CD14-positive monocyte (primary cell): ENCODE measurements around the gene UROC1. TPM values are rescaled to one million over a fixed set of nuclear protein-coding genes. Genes with fewer than 3 reads are reported as not detected.

Experiments
- DNase-seq, 3 donors: peaks; one replicate each; pipeline ENCODE4 v3.0.0-alpha.2; 2011 to 2022
- H2AFZ ChIP-seq: 2 replicates; pipeline ENCODE4 v1.6.0; 2012; ENCODE audit warnings: mild to moderate bottlenecking, low read depth, low read length, inconsistent platforms; ENCODE audit not compliant: insufficient read depth, poor library complexity, severe bottlenecking
- H3K27ac ChIP-seq, 2 donors: 1 replicate in 1 of 2; 2 replicates in 1 of 2; pipeline ENCODE4 v1.5.1; 2012 to 2013; ENCODE audit warnings: low read length in 2 of 2, control low read depth in 1 of 2, inconsistent platforms in 1 of 2, low read depth in 1 of 2, mild to moderate bottlenecking in 1 of 2
- H3K27me3 ChIP-seq, 2 donors: one replicate each; pipeline versions ENCODE4 v1.6.0 to v1.6.1; 2011 to 2013; ENCODE audit warnings: low read length in 2 of 2; ENCODE audit not compliant: control insufficient read depth in 2 of 2, insufficient read depth in 2 of 2
- H3K36me3 ChIP-seq, 2 donors: replicated peaks in 1 of 2; 1 replicate in 1 of 2; 2 replicates in 1 of 2; pipeline versions ENCODE4 v1.5.1 to v1.6.1; 2012 to 2013; ENCODE audit warnings: low read length in 2 of 2, control low read depth in 1 of 2, inconsistent platforms in 1 of 2, mild to moderate bottlenecking in 1 of 2; ENCODE audit not compliant: insufficient read depth in 2 of 2, control insufficient read depth in 1 of 2
- H3K4me1 ChIP-seq, 2 donors: 1 replicate in 1 of 2; 2 replicates in 1 of 2; pipeline versions ENCODE4 v1.5.1 to v1.6.1; 2012 to 2013; ENCODE audit warnings: low read length in 2 of 2, control low read depth in 1 of 2, inconsistent platforms in 1 of 2, mild to moderate bottlenecking in 1 of 2, moderate library complexity in 1 of 2; ENCODE audit not compliant: insufficient read depth in 2 of 2, control insufficient read depth in 1 of 2
- H3K4me2 ChIP-seq: replicated peaks from 2 replicates; pipeline ENCODE3; 2012; ENCODE audit warnings: low read length, moderate library complexity, mild to moderate bottlenecking; ENCODE audit not compliant: poor library complexity, severe bottlenecking; ENCODE audit errors: extremely low read depth
- H3K4me3 ChIP-seq, 3 experiments: fragments of 200-600 bp in 1 of 3; sonication (generic) in 1 of 3; replicated peaks in 1 of 3; 1 replicate in 2 of 3; 2 replicates in 1 of 3; pipeline ENCODE4 v1.5.1; 2011 to 2013; ENCODE audit warnings: low read length in 3 of 3, mild to moderate bottlenecking in 3 of 3, control low read depth in 2 of 3, low read depth in 2 of 3, inconsistent platforms in 1 of 3, moderate library complexity in 1 of 3
- H3K79me2 ChIP-seq: 2 replicates; pipeline ENCODE4 v1.6.0; 2012; ENCODE audit warnings: mild to moderate bottlenecking, control low read depth, inconsistent platforms, low read length, moderate library complexity; ENCODE audit not compliant: insufficient read depth
- H3K9ac ChIP-seq: 2 replicates; pipeline ENCODE4 v1.6.0; 2017; ENCODE audit warnings: low read length, mild to moderate bottlenecking; ENCODE audit not compliant: insufficient read depth, poor library complexity, severe bottlenecking
- H3K9me3 ChIP-seq, 2 donors: replicated peaks in 1 of 2; 1 replicate in 1 of 2; 2 replicates in 1 of 2; pipeline versions ENCODE4 v1.5.1 to v1.6.1; 2012 to 2013; ENCODE audit warnings: low read length in 2 of 2, control low read depth in 1 of 2; ENCODE audit not compliant: control insufficient read depth in 1 of 2, insufficient read depth in 1 of 2
- H4K20me1 ChIP-seq: 2 replicates; pipeline ENCODE4 v1.6.0; 2012; ENCODE audit warnings: mild to moderate bottlenecking, low read length, control low read depth, moderate library complexity; ENCODE audit not compliant: insufficient read depth
- H3K27ac Mint-ChIP-seq, 7 donors: one replicate each; pipeline ENCODE4 v1.8.0; 2020; ENCODE audit warnings: mild to moderate bottlenecking in 7 of 7, mixed read lengths in 7 of 7, moderate library complexity in 6 of 7, inconsistent platforms in 2 of 7
- H3K27me3 Mint-ChIP-seq, 3 donors: one replicate each; pipeline ENCODE4 v1.8.0; 2021 to 2022; ENCODE audit warnings: low read depth in 3 of 3, mild to moderate bottlenecking in 3 of 3, mixed read lengths in 3 of 3, moderate library complexity in 3 of 3, inconsistent platforms in 1 of 3
- H3K36me3 Mint-ChIP-seq, 2 donors: one replicate each; pipeline ENCODE4 v1.8.0; 2020; ENCODE audit warnings: mixed read lengths in 2 of 2, inconsistent platforms in 1 of 2, mild to moderate bottlenecking in 1 of 2
- H3K4me1 Mint-ChIP-seq: one replicate; pipeline ENCODE4 v1.8.0; 2020; ENCODE audit warnings: mild to moderate bottlenecking, mixed read lengths
- H3K4me3 Mint-ChIP-seq, 2 donors: one replicate each; pipeline ENCODE4 v1.8.0; 2020; ENCODE audit warnings: mild to moderate bottlenecking in 2 of 2, mixed read lengths in 2 of 2, moderate library complexity in 1 of 2
- H3K9me3 Mint-ChIP-seq, 7 donors: one replicate each; pipeline ENCODE4 v1.8.0; 2020 to 2022; ENCODE audit warnings: mixed read lengths in 7 of 7, mild to moderate bottlenecking in 6 of 7, moderate library complexity in 6 of 7, inconsistent platforms in 2 of 7
- WGBS: methylation state at CpG from one replicate; pipeline ENCODE4 v1.1.5; 2013; ENCODE audit warnings: missing lambda C conversion rate; ENCODE audit not compliant: insufficient coverage; 5-methylcytosine and 5-hydroxymethylcytosine counted together
- intact Hi-C, 2 donors: fragments of 100-400 bp; cut with micrococcal nuclease; formaldehyde crosslinking; loops; one replicate each; pipeline versions ENCODE4 v1.15.0 to v1.15.1; 2023
- polyA plus RNA-seq, 3 donors: library from polyadenylated mRNA; depleted of rRNA in 1 of 3; unstranded in 2 of 3; stranded (reverse) in 1 of 3; fragments of 300-500 nt in 2 of 3; fragments of >200 nt in 1 of 3; fragmentation: Illumina TruSeq in 2 of 3; gene quantifications; 1 replicate in 2 of 3; 2 replicates in 1 of 3; pipeline ENCODE4 v1.2.3, GENCODE V29; 2012 to 2021
- TF ChIP-seq, protein P1 (sequence below): fragments of 200-600 bp; IDR thresholded peaks from one replicate; pipeline ENCODE4 v1.8.0; 2022; ENCODE audit warnings: antibody characterized with exemption, mild to moderate bottlenecking

The UROC1 gene
- polyA plus RNA-seq, 3 donors, result not detected

DNA sequence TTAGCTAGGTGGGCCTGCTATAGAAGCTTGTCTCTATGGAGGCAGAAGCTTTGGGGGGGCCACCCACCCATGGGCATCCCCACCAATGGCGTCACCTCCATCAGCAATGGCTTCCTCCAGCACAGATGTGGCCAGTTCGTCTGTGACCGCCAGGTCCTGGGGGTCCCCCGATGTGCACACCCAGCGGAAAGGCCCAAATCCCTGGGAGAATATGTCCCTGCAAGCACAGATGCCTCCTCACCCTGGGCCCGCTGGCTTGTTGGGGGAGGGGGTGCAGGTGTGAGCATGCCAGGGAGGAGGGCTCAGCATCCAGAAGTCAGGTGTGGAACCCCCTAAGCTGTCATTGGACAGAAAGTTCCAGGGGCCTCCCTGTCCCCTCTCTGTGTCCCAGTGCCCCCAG, 19.6 kb downstream of the UROC1 start:
- Mint-ChIP-seq H3K27ac (no peak overlapping the region), H3K36me3 (no peaks in the 10 kb centered on the region), H3K9me3 (no peaks in the 10 kb centered on the region), H3K4me1 (peaks cover 5% of the 10 kb centered on the region), H3K4me3 (no peak overlapping the region), H3K27me3 (peaks cover 0 to 4% (median 4%) of the 10 kb centered on the region in 3 donors)
- DNase-seq, result no peak
- no peak overlapping the region for H3K4me2 ChIP-seq
- WGBS, result 100% methylated on average over 3 of the region's 6 CpGs
- intact Hi-C loops, result no loop called here
- no peaks in the 10 kb centered on the region for H4K20me1 ChIP-seq
- no peak overlapping the region for H3K27ac ChIP-seq
- no peaks in the 10 kb centered on the region for H3K4me1 ChIP-seq
- no peaks in the 10 kb centered on the region for H3K27me3 ChIP-seq
- no peaks in the 10 kb centered on the region for H3K36me3 ChIP-seq
- H3K79me2 ChIP-seq, result no peaks in the 10 kb centered on the region
- no peak overlapping the region for H3K9ac ChIP-seq
- TF ChIP-seq, protein P1, sequence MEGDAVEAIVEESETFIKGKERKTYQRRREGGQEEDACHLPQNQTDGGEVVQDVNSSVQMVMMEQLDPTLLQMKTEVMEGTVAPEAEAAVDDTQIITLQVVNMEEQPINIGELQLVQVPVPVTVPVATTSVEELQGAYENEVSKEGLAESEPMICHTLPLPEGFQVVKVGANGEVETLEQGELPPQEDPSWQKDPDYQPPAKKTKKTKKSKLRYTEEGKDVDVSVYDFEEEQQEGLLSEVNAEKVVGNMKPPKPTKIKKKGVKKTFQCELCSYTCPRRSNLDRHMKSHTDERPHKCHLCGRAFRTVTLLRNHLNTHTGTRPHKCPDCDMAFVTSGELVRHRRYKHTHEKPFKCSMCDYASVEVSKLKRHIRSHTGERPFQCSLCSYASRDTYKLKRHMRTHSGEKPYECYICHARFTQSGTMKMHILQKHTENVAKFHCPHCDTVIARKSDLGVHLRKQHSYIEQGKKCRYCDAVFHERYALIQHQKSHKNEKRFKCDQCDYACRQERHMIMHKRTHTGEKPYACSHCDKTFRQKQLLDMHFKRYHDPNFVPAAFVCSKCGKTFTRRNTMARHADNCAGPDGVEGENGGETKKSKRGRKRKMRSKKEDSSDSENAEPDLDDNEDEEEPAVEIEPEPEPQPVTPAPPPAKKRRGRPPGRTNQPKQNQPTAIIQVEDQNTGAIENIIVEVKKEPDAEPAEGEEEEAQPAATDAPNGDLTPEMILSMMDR, result no peak
- no peaks in the 10 kb centered on the region for H3K9me3 ChIP-seq
- no peak overlapping the region for H3K4me3 ChIP-seq
- H2AFZ ChIP-seq, result no peak overlapping the region

DNA sequence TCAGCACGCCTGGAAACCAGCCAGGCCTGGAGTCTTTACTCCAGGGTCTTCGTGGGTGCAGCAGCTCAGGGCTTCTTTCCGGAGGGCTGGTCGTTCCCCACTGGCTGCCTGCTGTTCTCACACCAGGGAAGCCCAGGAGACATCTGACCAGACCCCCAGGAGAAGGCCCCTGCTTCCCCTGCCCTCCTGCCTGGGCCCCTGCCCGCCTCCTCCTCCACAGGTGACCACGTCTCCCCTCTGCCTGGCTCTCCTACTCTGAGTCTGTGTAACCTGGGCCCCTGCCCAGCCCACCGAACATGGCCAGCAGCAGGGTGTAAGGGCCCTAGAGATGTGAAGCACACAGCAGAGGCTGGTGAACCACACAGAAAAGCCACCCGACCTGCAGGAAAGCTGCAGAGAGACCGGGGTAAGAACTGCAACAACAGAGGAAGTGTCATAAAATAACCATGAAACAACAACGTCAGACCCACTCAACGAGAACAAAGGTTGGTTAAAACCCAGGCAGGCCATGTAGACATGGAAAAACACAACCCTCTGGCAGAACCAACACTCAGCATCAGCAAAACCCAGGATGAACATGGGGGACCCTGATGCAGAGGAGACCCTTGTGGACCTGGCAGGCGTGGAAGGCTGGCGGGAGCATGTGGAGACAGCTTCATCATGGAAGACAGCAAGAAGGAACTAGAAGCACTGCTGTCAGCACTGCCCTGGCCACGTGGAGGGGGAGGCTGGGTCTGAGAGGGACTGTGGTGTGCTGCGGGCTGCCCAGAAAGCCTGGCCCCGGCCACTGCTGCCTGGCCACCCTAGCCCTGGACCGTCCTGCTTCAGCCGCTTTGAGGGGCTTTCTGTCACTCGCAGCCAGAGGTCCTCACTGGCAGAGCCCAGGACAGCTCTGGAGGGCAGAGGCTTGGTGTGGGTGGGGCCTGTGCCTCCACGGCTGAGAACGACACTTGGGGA, 20.4 kb downstream of the UROC1 start:
- peak overlapping the region in 1 of 7 donors; percentile 54 for H3K27ac Mint-ChIP-seq

More for the DNA sequence above, 20.4 kb downstream of the UROC1 start:
- DNase-seq, result no peak
- Histone ChIP-seq H3K4me2 (no peak overlapping the region), H3K27me3 (no peaks in the 10 kb centered on the region), H3K4me1 (no peaks in the 10 kb centered on the region), H3K36me3 (no peaks in the 10 kb centered on the region), H2AFZ (peak overlapping the region; percentile 17), H3K79me2 (no peaks in the 10 kb centered on the region), H3K9me3 (no peaks in the 10 kb centered on the region), H4K20me1 (no peaks in the 10 kb centered on the region), H3K9ac (no peak overlapping the region), H3K27ac (no peak overlapping the region), H3K4me3 (no peak overlapping the region)
- no peak overlapping the region for H3K4me3 Mint-ChIP-seq
- 74% methylated on average over 20 of the region's 21 CpGs for WGBS
- TF ChIP-seq, protein P1, result no peak
- intact Hi-C loops, result no loop called here
- H3K27me3 Mint-ChIP-seq, result peaks cover 0 to 4% (median 4%) of the 10 kb centered on the region in 3 donors
- H3K36me3 Mint-ChIP-seq, result no peaks in the 10 kb centered on the region
- H3K4me1 Mint-ChIP-seq, result peaks cover 5% of the 10 kb centered on the region
- H3K9me3 Mint-ChIP-seq, result no peaks in the 10 kb centered on the region
